A549 (cell line): Measurements from ENCODE around the gene PTPN5.

Experiments
- CEBPB ChIP-seq, 2 experiments: fragments of >200 bp in 1 of 2; sonication (Bioruptor Twin) in 1 of 2; formaldehyde crosslinking in 1 of 2; IDR thresholded peaks; 2 replicates each; pipeline ENCODE4 v1.6.1; 2012 to 2016
- JUN ChIP-seq, 2 experiments: fragments of >200 bp; sonication (Bioruptor Twin); formaldehyde crosslinking; IDR thresholded peaks; 2 replicates in 1 of 2; 3 replicates in 1 of 2; pipeline ENCODE4 v1.6.1; 2016 to 2017
- KDM5A ChIP-seq: fragments of 200-600 bp; sonication (generic); IDR thresholded peaks from 2 replicates; pipeline ENCODE4 v1.6.1; 2016; ENCODE audit warnings: antibody characterized with exemption, mild to moderate bottlenecking
- POLR2A ChIP-seq: IDR thresholded peaks from 2 replicates; pipeline ENCODE4 v1.6.1; 2012; ENCODE audit warnings: mild to moderate bottlenecking, low read length
- RAD21 ChIP-seq, 2 experiments: fragments of >200 bp in 1 of 2; sonication (Bioruptor Twin) in 1 of 2; formaldehyde crosslinking in 1 of 2; IDR thresholded peaks in 1 of 2; conservative IDR thresholded peaks in 1 of 2; 2 replicates in 1 of 2; 3 replicates in 1 of 2; pipeline ENCODE4 v1.6.1; 2012 to 2018; ENCODE audit warnings: inconsistent platforms in 1 of 2
- TFCP2L1 ChIP-seq: fragments of 250-450 bp; sonication (Bioruptor Pico); IDR thresholded peaks from 2 replicates; pipeline ENCODE4 v1.5.0; 2021; ENCODE audit warnings: mild to moderate bottlenecking
- ZFP36 ChIP-seq: fragments of 450-650 bp; IDR thresholded peaks from 2 replicates; pipeline ENCODE4 v1.6.1; 2014; ENCODE audit warnings: borderline replicate concordance; ENCODE audit not compliant: partially characterized antibody
- TF ChIP-seq, protein P1 (sequence below): fragments of >200 bp; sonication (Bioruptor Twin); formaldehyde crosslinking; IDR thresholded peaks from 3 replicates; pipeline ENCODE4 v1.5.1; 2016
- TF ChIP-seq, protein P2 (sequence below): IDR thresholded peaks from 2 replicates; pipeline ENCODE4 v1.6.1; 2012

DNA sequence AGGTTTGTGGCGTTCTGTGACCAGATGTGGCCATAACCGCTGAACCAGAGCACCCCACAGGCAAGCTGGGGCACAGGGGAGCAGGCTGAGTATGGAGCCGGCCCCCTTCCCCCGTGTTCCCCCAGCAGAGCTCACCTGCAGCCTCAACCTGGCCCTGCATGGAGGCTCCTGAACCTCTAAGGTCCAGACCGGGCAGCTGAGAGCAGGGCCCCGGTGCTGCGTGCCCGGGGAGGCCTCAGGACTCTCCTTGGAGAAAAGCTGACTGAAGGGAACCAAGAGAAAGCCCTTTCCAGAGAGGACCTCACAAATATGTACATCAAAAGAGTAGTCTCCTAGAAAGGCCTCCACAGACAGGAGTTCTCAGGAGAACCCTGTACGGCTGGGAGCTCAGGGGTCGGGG is 48.2 kb downstream of the PTPN5 start:
- TF ChIP-seq CEBPB (IDR thresholded peaks at IDR 0.05) (no peak), JUN (IDR thresholded peaks at IDR 0.05) (no peak), RAD21 (conservative IDR thresholded peaks at IDR 0.05 in 1 of 2, IDR thresholded peaks at IDR 0.05 in 1 of 2) (no peak), TFCP2L1 (CRISPR knock-in tag) (no peak), ZFP36 (no peak), KDM5A (no peak), POLR2A (no peak)
- TF ChIP-seq, protein P1, sequence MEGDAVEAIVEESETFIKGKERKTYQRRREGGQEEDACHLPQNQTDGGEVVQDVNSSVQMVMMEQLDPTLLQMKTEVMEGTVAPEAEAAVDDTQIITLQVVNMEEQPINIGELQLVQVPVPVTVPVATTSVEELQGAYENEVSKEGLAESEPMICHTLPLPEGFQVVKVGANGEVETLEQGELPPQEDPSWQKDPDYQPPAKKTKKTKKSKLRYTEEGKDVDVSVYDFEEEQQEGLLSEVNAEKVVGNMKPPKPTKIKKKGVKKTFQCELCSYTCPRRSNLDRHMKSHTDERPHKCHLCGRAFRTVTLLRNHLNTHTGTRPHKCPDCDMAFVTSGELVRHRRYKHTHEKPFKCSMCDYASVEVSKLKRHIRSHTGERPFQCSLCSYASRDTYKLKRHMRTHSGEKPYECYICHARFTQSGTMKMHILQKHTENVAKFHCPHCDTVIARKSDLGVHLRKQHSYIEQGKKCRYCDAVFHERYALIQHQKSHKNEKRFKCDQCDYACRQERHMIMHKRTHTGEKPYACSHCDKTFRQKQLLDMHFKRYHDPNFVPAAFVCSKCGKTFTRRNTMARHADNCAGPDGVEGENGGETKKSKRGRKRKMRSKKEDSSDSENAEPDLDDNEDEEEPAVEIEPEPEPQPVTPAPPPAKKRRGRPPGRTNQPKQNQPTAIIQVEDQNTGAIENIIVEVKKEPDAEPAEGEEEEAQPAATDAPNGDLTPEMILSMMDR: no peak
- TF ChIP-seq, protein P2, sequence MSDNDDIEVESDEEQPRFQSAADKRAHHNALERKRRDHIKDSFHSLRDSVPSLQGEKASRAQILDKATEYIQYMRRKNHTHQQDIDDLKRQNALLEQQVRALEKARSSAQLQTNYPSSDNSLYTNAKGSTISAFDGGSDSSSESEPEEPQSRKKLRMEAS: no peak
